Endothelial cell (in vitro differentiated cells): ENCODE results near the gene SCYGR6. TPM values are rescaled to one million over a fixed set of nuclear protein-coding genes. Genes with fewer than 3 reads are reported as not detected.
A peak's percentile ranks its signal among the peaks of the same experiment; 100 is the strongest.
"Not testable (repeated sequence)": the region's sequence is repeated elsewhere in the genome, so short reads cannot be mapped to it uniquely, and the experiment has no call there.

ENCODE experiments used
- DNase-seq: peaks from one replicate; pipeline ENCODE4 v3.0.0; 2021; ENCODE audit warnings: low spot score
- H3K27ac Mint-ChIP-seq: one replicate; pipeline ENCODE4 v1.8.0; 2021; ENCODE audit warnings: mixed read lengths, inconsistent platforms; ENCODE audit not compliant: unreplicated experiment
- H3K27me3 Mint-ChIP-seq: one replicate; pipeline ENCODE4 v1.8.0; 2021; ENCODE audit warnings: mild to moderate bottlenecking, moderate library complexity, mixed read lengths, inconsistent platforms; ENCODE audit not compliant: unreplicated experiment
- H3K36me3 Mint-ChIP-seq: one replicate; pipeline ENCODE4 v1.8.0; 2021; ENCODE audit warnings: mild to moderate bottlenecking, low read depth, mixed read lengths, inconsistent platforms; ENCODE audit not compliant: unreplicated experiment
- H3K4me1 Mint-ChIP-seq: one replicate; pipeline ENCODE4 v1.8.0; 2021; ENCODE audit warnings: mild to moderate bottlenecking, mixed read lengths, inconsistent platforms; ENCODE audit not compliant: unreplicated experiment
- H3K4me3 Mint-ChIP-seq: one replicate; pipeline ENCODE4 v1.8.0; 2021; ENCODE audit warnings: mild to moderate bottlenecking, mixed read lengths, inconsistent platforms; ENCODE audit not compliant: unreplicated experiment
- H3K9me3 Mint-ChIP-seq: one replicate; pipeline ENCODE4 v1.8.0; 2021; ENCODE audit warnings: mixed read lengths, inconsistent platforms; ENCODE audit not compliant: unreplicated experiment
- total RNA-seq: library from RNA; stranded (reverse); fragmentation: NEBNext Ultra II Directional; extraction: Animal tissue kit (Norgen Biotek cat#: 25700); gene quantifications from one replicate; pipeline ENCODE4 v1.2.1, GENCODE V29; 2021; ENCODE audit not compliant: unreplicated experiment
- TF ChIP-seq, protein P1 (sequence below): fragments of 200-600 bp; sonication (generic); IDR thresholded peaks from one replicate; pipeline ENCODE4 v1.5.0; 2021; ENCODE audit warnings: antibody characterized with exemption; ENCODE audit not compliant: unreplicated experiment

SCYGR6 gene
- total RNA-seq, 1 donor from 2014 or later: not detected

GRCh38 chr2:227748079-227748478, 23.5 kb upstream of the SCYGR6 start:
- H3K4me3 Mint-ChIP-seq: no peak overlapping the region
- DNase-seq: peak; percentile 36
- H3K27me3 Mint-ChIP-seq: peaks cover 1% of the 10 kb centered on the region
- peaks cover 4% of the 10 kb centered on the region for H3K4me1 Mint-ChIP-seq
- TF ChIP-seq, protein P1, sequence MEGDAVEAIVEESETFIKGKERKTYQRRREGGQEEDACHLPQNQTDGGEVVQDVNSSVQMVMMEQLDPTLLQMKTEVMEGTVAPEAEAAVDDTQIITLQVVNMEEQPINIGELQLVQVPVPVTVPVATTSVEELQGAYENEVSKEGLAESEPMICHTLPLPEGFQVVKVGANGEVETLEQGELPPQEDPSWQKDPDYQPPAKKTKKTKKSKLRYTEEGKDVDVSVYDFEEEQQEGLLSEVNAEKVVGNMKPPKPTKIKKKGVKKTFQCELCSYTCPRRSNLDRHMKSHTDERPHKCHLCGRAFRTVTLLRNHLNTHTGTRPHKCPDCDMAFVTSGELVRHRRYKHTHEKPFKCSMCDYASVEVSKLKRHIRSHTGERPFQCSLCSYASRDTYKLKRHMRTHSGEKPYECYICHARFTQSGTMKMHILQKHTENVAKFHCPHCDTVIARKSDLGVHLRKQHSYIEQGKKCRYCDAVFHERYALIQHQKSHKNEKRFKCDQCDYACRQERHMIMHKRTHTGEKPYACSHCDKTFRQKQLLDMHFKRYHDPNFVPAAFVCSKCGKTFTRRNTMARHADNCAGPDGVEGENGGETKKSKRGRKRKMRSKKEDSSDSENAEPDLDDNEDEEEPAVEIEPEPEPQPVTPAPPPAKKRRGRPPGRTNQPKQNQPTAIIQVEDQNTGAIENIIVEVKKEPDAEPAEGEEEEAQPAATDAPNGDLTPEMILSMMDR: peak; percentile 64
- H3K36me3 Mint-ChIP-seq: no peaks in the 10 kb centered on the region
- H3K27ac Mint-ChIP-seq: no peak overlapping the region
- no peaks in the 10 kb centered on the region for H3K9me3 Mint-ChIP-seq

- TF ChIP-seq, protein P1: no peak
- Mint-ChIP-seq H3K27me3 (peaks cover 1% of the 10 kb centered on the region), H3K27ac (no peak within 1 kb of the TSS), H3K9me3 (no peaks in the 10 kb centered on the region), H3K4me1 (peaks cover 4% of the 10 kb centered on the region), H3K4me3 (no peak within 1 kb of the TSS), H3K36me3 (no peaks in the 10 kb centered on the region)
- no peak for DNase-seq
Measured at GRCh38 chr2:227745594-227745993, 21.0 kb upstream of the SCYGR6 start, which contains the start of gene SCYGR8. SCYGR8 (plus strand) TSS chr2:227745894; CDS start chr2:227745894, 0 bp downstream.

GRCh38 chr2:227740705-227741104, 16.1 kb upstream of the SCYGR6 start:
- not testable (repeated sequence) for H3K4me1 Mint-ChIP-seq, H3K27me3 Mint-ChIP-seq, H3K27ac Mint-ChIP-seq, H3K9me3 Mint-ChIP-seq, H3K4me3 Mint-ChIP-seq, H3K36me3 Mint-ChIP-seq
- DNase-seq: peak; percentile 40
- TF ChIP-seq, protein P1: peak; percentile 29

DNA sequence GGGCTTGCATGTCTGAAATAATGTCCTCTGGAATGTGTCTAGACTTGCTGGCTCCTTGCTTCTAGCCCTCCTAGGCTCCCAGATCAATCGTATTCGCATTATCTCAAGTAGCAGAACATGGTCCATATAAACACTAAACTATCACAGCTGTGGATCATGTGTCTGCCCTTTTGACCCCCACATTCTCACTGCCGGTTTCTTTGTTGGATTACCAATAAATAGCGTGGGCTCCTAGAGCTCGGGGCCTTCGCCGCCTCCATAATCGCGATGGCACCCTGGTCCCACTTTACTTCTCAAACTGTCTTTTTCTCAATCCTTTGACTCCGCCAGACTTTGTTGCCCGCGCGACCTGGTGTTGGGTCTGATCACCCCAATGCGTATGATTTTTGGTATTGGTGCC, 14.8 kb upstream of the SCYGR6 start:
- Mint-ChIP-seq H3K27ac (no peak overlapping the region), H3K4me1 (no peaks in the 10 kb centered on the region), H3K27me3 (peaks cover 1% of the 10 kb centered on the region), H3K36me3 (no peaks in the 10 kb centered on the region), H3K4me3 (no peak overlapping the region), H3K9me3 (no peaks in the 10 kb centered on the region)
- no peak for DNase-seq
- TF ChIP-seq, protein P1: no peak

DNA sequence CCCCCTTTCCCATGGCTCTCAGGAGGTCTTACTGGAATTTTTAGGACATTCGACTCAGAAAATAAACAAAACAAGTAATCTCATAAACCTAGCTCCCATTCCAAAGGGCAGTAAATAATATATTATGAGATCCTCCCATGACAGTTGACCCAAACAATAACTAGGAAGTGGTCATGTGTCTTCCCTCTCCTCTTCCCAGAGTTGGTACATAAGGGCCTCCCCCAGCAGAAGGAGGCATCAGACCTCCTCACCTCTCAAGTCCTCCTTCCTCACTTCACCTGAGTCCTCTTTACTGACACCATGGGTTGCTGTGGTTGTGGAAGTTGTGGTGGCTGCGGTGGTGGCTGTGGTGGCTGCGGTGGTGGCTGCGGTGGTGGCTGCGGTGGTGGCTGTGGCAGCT, 3.5 kb upstream of the SCYGR6 start, which contains the start of gene SCYGR7:
TSS of gene SCYGR7 (plus strand) at position 301 of the 400 bp plus-strand sequence. CDS start at position 301, 0 bp downstream.
- Mint-ChIP-seq H3K9me3 (no peaks in the 10 kb centered on the region), H3K4me1 (no peaks in the 10 kb centered on the region), H3K4me3 (no peak within 1 kb of the TSS), H3K27ac (no peak within 1 kb of the TSS), H3K27me3 (peaks cover 2% of the 10 kb centered on the region), H3K36me3 (no peaks in the 10 kb centered on the region)
- TF ChIP-seq, protein P1: no peak
- no peak for DNase-seq

DNA sequence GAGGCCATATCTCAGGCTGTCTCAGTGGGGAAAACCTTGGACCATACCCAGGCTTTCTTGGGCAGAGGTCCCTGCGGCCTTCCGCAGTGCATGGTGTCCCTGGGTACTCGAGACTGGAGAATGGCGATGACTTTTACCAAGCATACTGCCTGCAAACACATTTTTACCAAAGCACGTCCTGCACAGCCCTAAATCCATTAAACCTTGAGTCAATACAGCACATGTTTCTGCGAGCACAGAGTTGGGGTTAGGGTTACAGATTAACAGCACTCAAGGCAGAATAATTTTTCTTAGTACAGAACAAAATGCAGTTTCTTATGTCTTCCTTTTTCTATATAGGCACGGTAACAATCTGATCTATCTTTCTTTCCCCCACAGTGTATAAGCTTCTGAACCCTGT, 1.7 kb downstream of the SCYGR6 start:
- H3K27me3 Mint-ChIP-seq, H3K36me3 Mint-ChIP-seq: not testable (repeated sequence)

More for the DNA sequence above, 1.7 kb downstream of the SCYGR6 start:
- not testable (repeated sequence) for H3K4me3 Mint-ChIP-seq, H3K9me3 Mint-ChIP-seq, H3K4me1 Mint-ChIP-seq, DNase-seq, H3K27ac Mint-ChIP-seq
